Caco-2 (cell line): ENCODE results near the gene NEGR1. TPM values are rescaled to one million over a fixed set of nuclear protein-coding genes. Genes with fewer than 3 reads are reported as not detected.

Source experiments
- BruUV-seq: library from RNA; stranded (reverse); fragments of 400-500 nt; replicated peaks from 2 replicates; lab custom pipeline; 2021; lab: Mats Ljungman, UMichigan
- CTCF ChIA-PET: fragments of 300-600 bp; sonication (Branson Sonifier 250); formaldehyde crosslinking; loops from one replicate; lab custom pipeline; 2022; ENCODE audit warnings: antibody characterized with exemption; lab: Charles Lee
- POLR2A ChIA-PET: fragments of 300-600 bp; sonication (Branson Sonifier 250); formaldehyde crosslinking; loops from one replicate; lab custom pipeline; 2022; ENCODE audit warnings: antibody characterized with exemption; lab: Charles Lee
- DNase-seq, 2 experiments: peaks; one replicate each; pipeline versions ENCODE4 v3.0.0 to v3.0.0-alpha.2; 2020 to 2022
- H3K27me3 ChIP-seq: replicated peaks from 2 replicates; pipeline ENCODE4 v1.6.0; 2011; ENCODE audit warnings: low read length; ENCODE audit not compliant: control insufficient read depth, insufficient read depth
- H3K36me3 ChIP-seq: 2 replicates; pipeline ENCODE4 v1.5.1; 2011; ENCODE audit warnings: low read length; ENCODE audit not compliant: control insufficient read depth, insufficient read depth
- H3K4me1 ChIP-seq: fragments of 250-450 bp; sonication (Bioruptor Pico); 2 replicates; pipeline ENCODE4 v1.5.1; 2020; ENCODE audit warnings: mild to moderate bottlenecking
- H3K4me3 ChIP-seq: 2 replicates; pipeline ENCODE4 v1.5.1; 2011; ENCODE audit warnings: low read depth, mild to moderate bottlenecking, control low read depth, low read length
- H3K9me3 ChIP-seq: fragments of 250-450 bp; sonication (Bioruptor Pico); 2 replicates; pipeline ENCODE4 v1.5.1; 2020; ENCODE audit warnings: mild to moderate bottlenecking, moderate library complexity
- H3K27ac Mint-ChIP-seq: one replicate; pipeline ENCODE4 v1.8.0; 2022; ENCODE audit warnings: mixed read lengths; ENCODE audit not compliant: unreplicated experiment
- H3K27me3 Mint-ChIP-seq: one replicate; pipeline ENCODE4 v1.8.0; 2022; ENCODE audit warnings: mixed read lengths; ENCODE audit not compliant: insufficient read depth, unreplicated experiment
- H3K36me3 Mint-ChIP-seq: one replicate; pipeline ENCODE4 v1.8.0; 2022; ENCODE audit warnings: mild to moderate bottlenecking, mixed read lengths; ENCODE audit not compliant: insufficient read depth, unreplicated experiment
- H3K4me1 Mint-ChIP-seq: one replicate; pipeline ENCODE4 v1.8.0; 2022; ENCODE audit warnings: low read depth, mixed read lengths; ENCODE audit not compliant: unreplicated experiment
- H3K4me3 Mint-ChIP-seq: one replicate; pipeline ENCODE4 v1.8.0; 2022; ENCODE audit warnings: mild to moderate bottlenecking, moderate library complexity, mixed read lengths; ENCODE audit not compliant: unreplicated experiment
- H3K9me3 Mint-ChIP-seq: one replicate; pipeline ENCODE4 v1.8.0; 2022; ENCODE audit warnings: mixed read lengths; ENCODE audit not compliant: unreplicated experiment
- CTCF ChIP-seq, 2 experiments: fragments of 200-600 bp in 1 of 2; IDR thresholded peaks; 1 replicate in 1 of 2; 2 replicates in 1 of 2; pipeline versions ENCODE4 v1.5.1 to v1.8.0; 2011 to 2022; ENCODE audit warnings: antibody characterized with exemption in 1 of 2, control low read depth in 1 of 2, inconsistent platforms in 1 of 2, low read depth in 1 of 2, low read length in 1 of 2, mild to moderate bottlenecking in 1 of 2, moderate library complexity in 1 of 2; ENCODE audit not compliant: insufficient read depth in 1 of 2, severe bottlenecking in 1 of 2, unreplicated experiment in 1 of 2
- intact Hi-C: fragments of 100-400 bp; cut with micrococcal nuclease; formaldehyde crosslinking; loops from one replicate; pipeline ENCODE4 v1.10.0; 2022; ENCODE audit not compliant: unreplicated experiment
- total RNA-seq: library from RNA; stranded (reverse); gene quantifications from 2 replicates; pipeline ENCODE4 v1.2.3, GENCODE V29; 2022

NEGR1 gene
- total RNA-seq, 1 experiment from 2014 or later = not detected

- no peaks in the 10 kb centered on the region for H3K9me3 ChIP-seq
- Mint-ChIP-seq H3K4me3 (no peak overlapping the region), H3K9me3 (no peaks in the 10 kb centered on the region), H3K36me3 (no peaks in the 10 kb centered on the region), H3K27ac (no peak overlapping the region), H3K27me3 (no peaks in the 10 kb centered on the region), H3K4me1 (no peaks in the 10 kb centered on the region)
- no peak for TF ChIP-seq CTCF (IDR thresholded peaks at IDR 0.05; ENCODE audit: insufficient read depth in 1 of 2, low read depth in 1 of 2, low read length in 1 of 2, severe bottlenecking in 1 of 2, unreplicated experiment in 1 of 2)
- no peak overlapping the region for H3K4me3 ChIP-seq
- H3K36me3 ChIP-seq = no peaks in the 10 kb centered on the region
- intact Hi-C loops = no loop called here
- DNase-seq = no peak
- POLR2A ChIA-PET = no interaction called here
- CTCF ChIA-PET = no interaction called here
- no peaks in the 10 kb centered on the region for H3K27me3 ChIP-seq
- no TSS peak for BruUV-seq
- H3K4me1 ChIP-seq = no peaks in the 10 kb centered on the region
Measured at GRCh38 chr1:71660411-71660810, 621.9 kb downstream of the NEGR1 start.

- no TSS peak for BruUV-seq
- intact Hi-C loops = no loop called here
- H3K27ac Mint-ChIP-seq = no peak overlapping the region
- Histone ChIP-seq H3K27me3 (no peaks in the 10 kb centered on the region), H3K4me3 (no peak overlapping the region), H3K36me3 (no peaks in the 10 kb centered on the region), H3K9me3 (no peaks in the 10 kb centered on the region), H3K4me1 (no peaks in the 10 kb centered on the region)
- no peaks in the 10 kb centered on the region for H3K36me3 Mint-ChIP-seq
- TF ChIP-seq CTCF (IDR thresholded peaks at IDR 0.05; ENCODE audit: insufficient read depth in 1 of 2, low read depth in 1 of 2, low read length in 1 of 2, severe bottlenecking in 1 of 2, unreplicated experiment in 1 of 2) = no peak
- no peak overlapping the region for H3K4me3 Mint-ChIP-seq
- no peaks in the 10 kb centered on the region for H3K9me3 Mint-ChIP-seq
- no peaks in the 10 kb centered on the region for H3K4me1 Mint-ChIP-seq
- DNase-seq = no peak
- CTCF ChIA-PET = no interaction called here
- POLR2A ChIA-PET = no interaction called here
- H3K27me3 Mint-ChIP-seq = no peaks in the 10 kb centered on the region
Measured at GRCh38 chr1:71657891-71658679, 624.3 kb downstream of the NEGR1 start.

- intact Hi-C loops = no loop called here
- no peak for DNase-seq
- no peaks in the 10 kb centered on the region for H3K4me1 Mint-ChIP-seq
- no peaks in the 10 kb centered on the region for H3K36me3 ChIP-seq
- no peaks in the 10 kb centered on the region for H3K36me3 Mint-ChIP-seq
- no peaks in the 10 kb centered on the region for H3K27me3 Mint-ChIP-seq
- no peak for TF ChIP-seq CTCF (IDR thresholded peaks at IDR 0.05; ENCODE audit: insufficient read depth in 1 of 2, low read depth in 1 of 2, low read length in 1 of 2, severe bottlenecking in 1 of 2, unreplicated experiment in 1 of 2)
- no peak overlapping the region for H3K4me3 ChIP-seq
- ChIA-PET POLR2A (no interaction called here), CTCF (no interaction called here)
- no peak overlapping the region for H3K4me3 Mint-ChIP-seq
- H3K4me1 ChIP-seq = no peaks in the 10 kb centered on the region
- BruUV-seq = no TSS peak
- no peaks in the 10 kb centered on the region for H3K9me3 ChIP-seq
- no peak overlapping the region for H3K27ac Mint-ChIP-seq
- H3K27me3 ChIP-seq = no peaks in the 10 kb centered on the region
- H3K9me3 Mint-ChIP-seq = no peaks in the 10 kb centered on the region
Measured at GRCh38 chr1:71656902-71657301, 625.4 kb downstream of the NEGR1 start.
